Regular cardiac myocyte (primary cell): ENCODE measurements around the gene TSNAX. TPM values are rescaled to one million over a fixed set of nuclear protein-coding genes. Genes with fewer than 3 reads are reported as not detected.

Source experiments
- total RNA-seq: library from RNA; depleted of rRNA; stranded (reverse); fragments of >200 nt; gene quantifications from 2 replicates; pipeline ENCODE4 v1.2.3, GENCODE V29; 2014

The TSNAX gene, protein sequence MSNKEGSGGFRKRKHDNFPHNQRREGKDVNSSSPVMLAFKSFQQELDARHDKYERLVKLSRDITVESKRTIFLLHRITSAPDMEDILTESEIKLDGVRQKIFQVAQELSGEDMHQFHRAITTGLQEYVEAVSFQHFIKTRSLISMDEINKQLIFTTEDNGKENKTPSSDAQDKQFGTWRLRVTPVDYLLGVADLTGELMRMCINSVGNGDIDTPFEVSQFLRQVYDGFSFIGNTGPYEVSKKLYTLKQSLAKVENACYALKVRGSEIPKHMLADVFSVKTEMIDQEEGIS
- 35.2 and 41.4 TPM in 2 replicates for total RNA-seq

DNA sequence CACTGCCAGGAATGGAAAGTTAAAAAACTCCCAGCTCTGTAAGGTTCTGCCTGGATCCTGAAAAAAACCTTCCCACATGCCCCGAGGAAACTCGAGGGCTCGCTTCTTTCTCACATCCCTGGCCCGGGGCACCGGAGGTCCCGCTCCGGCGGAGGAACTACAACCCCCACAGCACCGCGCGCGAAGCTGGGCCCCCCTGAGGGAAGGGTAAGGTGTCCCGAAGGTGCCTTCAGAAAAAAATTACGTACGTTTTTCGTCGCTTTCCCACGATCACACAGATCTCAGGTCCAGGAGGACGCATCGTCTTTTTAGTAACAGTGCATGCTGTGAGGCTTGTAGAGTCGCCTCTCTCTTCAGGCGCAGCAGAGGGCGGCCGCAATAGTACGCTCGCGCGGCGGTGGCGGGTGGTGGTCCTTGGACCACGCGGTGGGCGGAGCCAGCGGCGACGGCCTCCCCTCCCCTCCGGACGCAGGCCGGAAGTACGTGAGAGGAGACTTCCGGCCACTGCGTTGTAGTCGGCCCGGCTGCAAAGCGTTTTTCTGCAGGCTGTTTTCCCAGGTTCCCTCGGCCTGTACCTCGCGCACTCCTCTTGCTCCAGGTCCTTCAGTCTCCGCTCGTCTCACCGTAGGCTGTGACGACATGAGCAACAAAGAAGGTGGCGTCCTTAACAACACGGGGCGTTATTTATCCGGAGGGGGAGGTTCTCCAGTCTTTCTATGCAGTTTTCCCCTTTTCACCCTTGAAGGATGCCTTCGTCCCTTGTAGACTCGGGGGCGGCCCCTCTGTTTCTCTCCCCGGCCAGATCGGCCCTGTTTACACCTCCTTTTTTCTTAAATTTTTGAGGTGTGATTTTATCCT, at the start of gene TSNAX:
Gene TSNAX (plus strand): TSS at position 498 of the 858 bp plus-strand sequence. CDS start 142 bp downstream, at position 640.

Other genes starting within 250 kb of the TSNAX start
- 14.9 and 22.6 TPM in 2 replicates for gene EXOC8, start 190.8 kb upstream of the TSNAX start, total RNA-seq
- 15.5 and 15.7 TPM in 2 replicates for gene SPRTN, start 190.4 kb upstream of the TSNAX start, total RNA-seq
- 71.5 and 81.2 TPM in 2 replicates for gene EGLN1, start 106.4 kb upstream of the TSNAX start, total RNA-seq
- 1.7 and 6.2 TPM in 2 replicates for gene DISC1, start 98.1 kb downstream of the TSNAX start, total RNA-seq